ENCODE measurements around the gene MAP2K3. TPM values are rescaled to one million over a fixed set of nuclear protein-coding genes. Genes with fewer than 3 reads are reported as not detected.
"Not testable (repeated sequence)": the region's sequence is repeated elsewhere in the genome, so short reads cannot be mapped to it uniquely, and the experiment has no call there.

The MAP2K3 gene
- total and polyA plus RNA-seq, 10 of the 15 experiments (the other 5 are each of a cell fraction or from before 2014, with no cell fraction given) = 0.71 to 39.4 (median 18.6) TPM

GRCh38 chr17:21304091-21304490, 19.6 kb downstream of the MAP2K3 start:
- no TSS peak for BruUV-seq (replicated peaks)
- DNase-seq (ENCODE audit: low read depth, low spot score) (no peak), ATAC-seq (no peak), FAIRE-seq (no peak)
- no peak overlapping the region for H3K4me2 ChIP-seq (ENCODE audit: control insufficient read depth, insufficient read depth)
- SMC1A ChIA-PET (ENCODE audit: uncharacterized antibody, unreplicated experiment) = no interaction called here
- H3K27ac ChIP-seq (ENCODE audit: control insufficient read depth, insufficient read depth) = no peak overlapping the region
- RAD21 ChIA-PET (ENCODE audit: unreplicated experiment) = no interaction called here
- CTCF ChIA-PET = no interaction called here
- intact Hi-C loops (cut with micrococcal nuclease; ENCODE audit: unreplicated experiment) (no loop called here), in situ Hi-C loops (cut with MboI) (loop anchor here (25.0 kb wide), 2 partner anchors 483 to 1183 kb away; no protein-coding TSS in a partner anchor)
- no peak overlapping the region for H2AFZ ChIP-seq (ENCODE audit: control insufficient read depth, low read depth, low read length)
- H3K4me1 ChIP-seq (ENCODE audit: control insufficient read depth, insufficient read depth, low read length) = no peaks in the 10 kb centered on the region
- no peak overlapping the region for H3K4me3 ChIP-seq
- POLR2A ChIA-PET = no interaction called here
- H3K79me2 ChIP-seq (ENCODE audit: control insufficient read depth, insufficient read depth, low read length) = no peaks in the 10 kb centered on the region
- peaks cover 3 to 22% of the 10 kb centered on the region in 2 experiments; a peak in 3 of 4 replicates for H3K36me3 ChIP-seq (ENCODE audit: control insufficient read depth in 2 of 2, insufficient read depth in 2 of 2, low read length in 1 of 2)
- no peak overlapping the region for H3K9ac ChIP-seq (ENCODE audit: control insufficient read depth, insufficient read depth, low read length)
- TF ChIP-seq GABPA (IDR thresholded peaks at IDR 0.05; ENCODE audit: low read depth) (no peak), FOS (IDR thresholded peaks at IDR 0.05; ENCODE audit: borderline replicate concordance, extremely low read depth, insufficient read length) (no peak), EP300 (IDR thresholded peaks at IDR 0.05; ENCODE audit: borderline replicate concordance in 1 of 2, control insufficient read depth in 1 of 2, low read depth in 2 of 2, low read length in 2 of 2) (no peak)
- no peaks in the 10 kb centered on the region; the same call in 2 of the 3 replicates for H3K9me3 ChIP-seq (replicated peaks; ENCODE audit: control insufficient read depth, insufficient read depth, low read length)
- no peaks in the 10 kb centered on the region for H4K20me1 ChIP-seq (ENCODE audit: control insufficient read depth, insufficient read depth)
- 63% methylated on average over 9 of the region's 9 CpGs for WGBS (ENCODE audit: insufficient coverage, insufficient replicate concordance, low lambda C conversion rate, missing lambda C conversion rate)
- H3K27me3 ChIP-seq (replicated peaks in 1 of 2; ENCODE audit: control insufficient read depth in 2 of 2, insufficient read depth in 2 of 2, low read length in 1 of 2) = no peaks in the 10 kb centered on the region

DNA sequence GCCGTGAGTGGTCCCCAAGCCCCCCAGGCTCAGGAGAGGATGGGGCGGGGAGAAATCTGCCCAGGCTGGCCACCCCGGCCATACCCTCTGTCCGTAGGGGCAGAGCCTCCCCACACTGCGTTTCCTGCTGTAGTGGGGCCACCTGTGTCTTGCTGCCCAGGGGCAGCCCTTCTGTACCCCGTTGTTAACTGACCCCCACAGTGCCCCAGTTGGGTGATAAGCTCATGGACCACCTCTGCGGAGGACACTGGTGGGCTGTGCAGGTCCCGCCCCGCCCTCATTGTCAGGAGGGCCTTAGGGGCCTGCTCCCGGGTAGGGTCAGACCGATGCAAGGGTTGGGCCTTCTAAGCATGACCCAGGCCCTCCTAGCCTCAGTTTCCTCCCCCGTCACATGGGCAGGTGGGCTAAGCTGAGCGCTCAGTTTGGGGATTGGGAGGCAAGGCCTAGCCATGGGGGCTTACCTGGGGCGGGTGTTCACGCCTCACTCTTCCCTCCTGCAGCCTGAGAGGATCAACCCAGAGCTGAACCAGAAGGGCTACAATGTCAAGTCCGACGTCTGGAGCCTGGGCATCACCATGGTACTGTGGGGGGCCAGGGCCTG, 20.1 kb downstream of the MAP2K3 start:
- H3K27ac ChIP-seq (ENCODE audit: control insufficient read depth, insufficient read depth); FAIRE-seq; H4K20me1 ChIP-seq (ENCODE audit: control insufficient read depth, insufficient read depth); intact Hi-C loops (cut with micrococcal nuclease; ENCODE audit: unreplicated experiment); H3K4me3 ChIP-seq; CTCF ChIA-PET; DNase-seq (ENCODE audit: low read depth, low spot score); RAD21 ChIA-PET (ENCODE audit: unreplicated experiment); POLR2A ChIA-PET; H3K9ac ChIP-seq (ENCODE audit: control insufficient read depth, insufficient read depth, low read length); H3K4me2 ChIP-seq (ENCODE audit: control insufficient read depth, insufficient read depth); H2AFZ ChIP-seq (ENCODE audit: control insufficient read depth, low read depth, low read length); SMC1A ChIA-PET (ENCODE audit: uncharacterized antibody, unreplicated experiment); BruUV-seq (replicated peaks); H3K4me1 ChIP-seq (ENCODE audit: control insufficient read depth, insufficient read depth, low read length); H3K9me3 ChIP-seq (replicated peaks; ENCODE audit: control insufficient read depth, insufficient read depth, low read length); H3K79me2 ChIP-seq (ENCODE audit: control insufficient read depth, insufficient read depth, low read length); ATAC-seq; H3K27me3 ChIP-seq (replicated peaks in 1 of 2; ENCODE audit: control insufficient read depth in 2 of 2, insufficient read depth in 2 of 2, low read length in 1 of 2): not testable (repeated sequence)
- H3K36me3 ChIP-seq (ENCODE audit: control insufficient read depth in 2 of 2, insufficient read depth in 2 of 2, low read length in 1 of 2) = peaks cover 3 to 22% of the 10 kb centered on the region in 2 experiments; a peak in 3 of 4 replicates
- WGBS (ENCODE audit: insufficient coverage, insufficient replicate concordance, low lambda C conversion rate, missing lambda C conversion rate) = 70% methylated on average over 17 of the region's 17 CpGs
- in situ Hi-C loops (cut with MboI) = loop anchor here (25.0 kb wide), 2 partner anchors 483 to 1183 kb away; no protein-coding TSS in a partner anchor

DNA sequence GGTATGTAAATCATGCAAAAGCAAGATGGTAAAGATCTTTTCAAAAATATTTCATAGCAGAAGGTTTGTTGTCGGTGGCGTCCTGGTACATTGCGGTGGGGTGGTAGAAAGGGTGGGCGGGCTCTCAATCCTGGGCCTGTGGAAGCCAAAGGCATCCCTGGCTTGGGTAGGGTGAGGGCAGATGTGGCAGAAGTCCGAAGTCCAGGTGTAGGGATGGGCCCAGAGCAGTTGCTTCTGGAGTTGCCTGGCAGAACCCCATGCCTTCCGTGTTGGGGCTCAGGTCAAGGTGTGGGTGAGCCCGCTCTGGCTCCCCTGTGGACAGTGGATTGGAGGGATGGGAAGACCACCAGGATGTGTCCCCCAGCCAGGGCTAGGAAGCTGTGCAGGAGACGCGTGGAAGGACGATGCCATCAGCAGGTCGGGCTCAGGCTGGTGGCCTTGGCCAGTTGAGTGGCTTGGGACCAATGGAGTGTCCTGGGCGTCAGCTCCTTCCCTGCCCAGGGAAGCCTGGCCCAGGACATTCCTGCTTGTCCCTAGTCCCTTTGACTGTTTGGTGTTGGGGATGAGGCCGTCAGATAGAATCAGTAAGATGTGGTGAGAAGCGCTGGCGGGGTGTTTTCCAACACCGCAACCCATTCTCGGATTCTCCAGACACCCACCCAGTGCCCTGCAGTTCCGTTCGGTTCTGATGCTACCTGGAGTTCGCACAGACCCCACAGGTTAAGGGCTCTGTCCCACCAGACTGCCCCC, 21.1 kb downstream of the MAP2K3 start:
- H3K27me3 ChIP-seq (replicated peaks in 1 of 2; ENCODE audit: control insufficient read depth in 2 of 2, insufficient read depth in 2 of 2, low read length in 1 of 2); BruUV-seq (replicated peaks); FAIRE-seq; H3K4me2 ChIP-seq (ENCODE audit: control insufficient read depth, insufficient read depth); POLR2A ChIA-PET; H2AFZ ChIP-seq (ENCODE audit: control insufficient read depth, low read depth, low read length); H3K9ac ChIP-seq (ENCODE audit: control insufficient read depth, insufficient read depth, low read length); DNase-seq (ENCODE audit: low read depth, low spot score); CTCF ChIA-PET; SMC1A ChIA-PET (ENCODE audit: uncharacterized antibody, unreplicated experiment); H4K20me1 ChIP-seq (ENCODE audit: control insufficient read depth, insufficient read depth); H3K4me3 ChIP-seq; H3K4me1 ChIP-seq (ENCODE audit: control insufficient read depth, insufficient read depth, low read length); H3K27ac ChIP-seq (ENCODE audit: control insufficient read depth, insufficient read depth); H3K79me2 ChIP-seq (ENCODE audit: control insufficient read depth, insufficient read depth, low read length); RAD21 ChIA-PET (ENCODE audit: unreplicated experiment); intact Hi-C loops (cut with micrococcal nuclease; ENCODE audit: unreplicated experiment); H3K9me3 ChIP-seq (replicated peaks; ENCODE audit: control insufficient read depth, insufficient read depth, low read length); ATAC-seq: not testable (repeated sequence)
- 91% methylated on average over 17 of the region's 20 CpGs for WGBS (ENCODE audit: insufficient coverage, insufficient replicate concordance, low lambda C conversion rate, missing lambda C conversion rate)
- H3K36me3 ChIP-seq (ENCODE audit: control insufficient read depth in 2 of 2, insufficient read depth in 2 of 2, low read length in 1 of 2) = peaks cover 0 to 16% of the 10 kb centered on the region in 2 experiments; a peak in 3 of 4 replicates
- in situ Hi-C loops (cut with MboI) = loop anchor here (25.0 kb wide), 2 partner anchors 482 to 1182 kb away; no protein-coding TSS in a partner anchor
